Right lobe of liver (tissue), 6 donors: ENCODE measurements around the gene CD248. TPM values are rescaled to one million over a fixed set of nuclear protein-coding genes. Genes with fewer than 3 reads are reported as not detected.
A peak's percentile ranks its signal among the peaks of the same experiment; 100 is the strongest.

Source experiments
- ATAC-seq, 4 donors: fragments of 200-7000 bp; cut with Tn5 transposase; one replicate each; pipeline ENCODE4 v1.9.1; 2020; ENCODE audit warnings: mild to moderate bottlenecking in 4 of 4, moderate library complexity in 4 of 4
- DNase-seq, 3 donors: peaks; one replicate each; pipeline ENCODE4 v3.0.0-alpha.2; 2020
- H3K27ac ChIP-seq, 3 donors: fragments of 200-600 bp; one replicate each; pipeline ENCODE4 v1.8.0; 2022
- H3K27me3 ChIP-seq, 2 donors: fragments of 200-600 bp; one replicate each; pipeline ENCODE4 v1.8.0; 2022
- H3K36me3 ChIP-seq, 4 donors: fragments of 200-600 bp; sonication (generic) in 1 of 4; one replicate each; pipeline versions ENCODE4 v1.5.1 to v1.8.0; 2017 to 2022; ENCODE audit warnings: control low read depth in 1 of 4
- H3K4me1 ChIP-seq, 4 donors: fragments of 200-600 bp; sonication (generic) in 1 of 4; one replicate each; pipeline versions ENCODE4 v1.5.1 to v1.8.0; 2017 to 2022; ENCODE audit warnings: control low read depth in 1 of 4
- H3K4me3 ChIP-seq, 3 donors: fragments of 200-600 bp; one replicate each; pipeline ENCODE4 v1.8.0; 2022
- H3K9me3 ChIP-seq, 4 donors: fragments of 200-600 bp; sonication (generic) in 1 of 4; one replicate each; pipeline versions ENCODE4 v1.5.1 to v1.8.0; 2017 to 2022; ENCODE audit warnings: control low read depth in 1 of 4
- POLR2A ChIP-seq: fragments of 450-650 bp; IDR thresholded peaks from one replicate; pipeline ENCODE4 v1.6.1; 2017; ENCODE audit warnings: antibody characterized with exemption, mild to moderate bottlenecking
- WGBS: methylation state at CpG from one replicate; pipeline ENCODE4 v1.1.6; 2018; ENCODE audit warnings: low coverage, low lambda C conversion rate; ENCODE audit not compliant: insufficient coverage; ENCODE audit errors: missing lambda C conversion rate; 5-methylcytosine and 5-hydroxymethylcytosine counted together
- intact Hi-C, 2 donors: fragments of 100-400 bp; cut with DNase I; formaldehyde crosslinking; loops; one replicate each; pipeline versions ENCODE4 v1.11.2 to v1.14.1; 2022
- total RNA-seq, 6 experiments: library from RNA; depleted of rRNA in 2 of 6; stranded (reverse); fragments of >200 nt in 2 of 6; fragmentation: NEBNext Ultra II Directional in 3 of 6; extraction: Animal tissue kit (Norgen Biotek cat#: 25700) in 3 of 6; gene quantifications; one replicate each; pipeline versions ENCODE4 v1.1.0 to v1.2.4, GENCODE V29; 2016 to 2023
- TF ChIP-seq, protein P1 (sequence below), 4 donors: fragments of 200-600 bp in 3 of 4; fragments of 450-650 bp in 1 of 4; IDR thresholded peaks; one replicate each; pipeline versions ENCODE4 v1.5.1 to v1.8.0; 2016 to 2022; ENCODE audit warnings: antibody characterized with exemption in 4 of 4, mild to moderate bottlenecking in 2 of 4
- donor health status: DM: no; HTN: yes; CAD: no.
- donor health status: DM: no; HTN: no; CAD: no.
- donor health status: DM: no; HTN: no; CAD: no.
- donor health status: DM: no; HTN: yes; CAD: no.
- donor health status: DM: no; HTN: yes; CAD: no.

The CD248 gene
- total RNA-seq, 6 experiments from 2014 or later = 0.37 to 3.2 (median 0.94) TPM

- peaks cover 0 to 48% (median 15%) of the 10 kb centered on the region in 4 donors for H3K4me1 ChIP-seq
- intact Hi-C loops = no loop called here
- TF ChIP-seq, protein P1, sequence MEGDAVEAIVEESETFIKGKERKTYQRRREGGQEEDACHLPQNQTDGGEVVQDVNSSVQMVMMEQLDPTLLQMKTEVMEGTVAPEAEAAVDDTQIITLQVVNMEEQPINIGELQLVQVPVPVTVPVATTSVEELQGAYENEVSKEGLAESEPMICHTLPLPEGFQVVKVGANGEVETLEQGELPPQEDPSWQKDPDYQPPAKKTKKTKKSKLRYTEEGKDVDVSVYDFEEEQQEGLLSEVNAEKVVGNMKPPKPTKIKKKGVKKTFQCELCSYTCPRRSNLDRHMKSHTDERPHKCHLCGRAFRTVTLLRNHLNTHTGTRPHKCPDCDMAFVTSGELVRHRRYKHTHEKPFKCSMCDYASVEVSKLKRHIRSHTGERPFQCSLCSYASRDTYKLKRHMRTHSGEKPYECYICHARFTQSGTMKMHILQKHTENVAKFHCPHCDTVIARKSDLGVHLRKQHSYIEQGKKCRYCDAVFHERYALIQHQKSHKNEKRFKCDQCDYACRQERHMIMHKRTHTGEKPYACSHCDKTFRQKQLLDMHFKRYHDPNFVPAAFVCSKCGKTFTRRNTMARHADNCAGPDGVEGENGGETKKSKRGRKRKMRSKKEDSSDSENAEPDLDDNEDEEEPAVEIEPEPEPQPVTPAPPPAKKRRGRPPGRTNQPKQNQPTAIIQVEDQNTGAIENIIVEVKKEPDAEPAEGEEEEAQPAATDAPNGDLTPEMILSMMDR (IDR thresholded peaks at IDR 0.05) = no peak
- TF ChIP-seq POLR2A = no peak
- H3K9me3 ChIP-seq = no peaks in the 10 kb centered on the region
- ATAC-seq = no peak
- H3K4me3 ChIP-seq = peak overlapping the region; percentile 92 to 100 (median 96)
- H3K27me3 ChIP-seq = no peaks in the 10 kb centered on the region
- H3K27ac ChIP-seq = peak overlapping the region in 2 of 3 donors; percentile 11 to 33
- no peak for DNase-seq
- peaks cover 0 to 12% (median 4%) of the 10 kb centered on the region in 4 donors for H3K36me3 ChIP-seq
- 2% methylated on average over 6 of the region's 7 CpGs for WGBS
Observed at GRCh38 chr11:66345316-66345649, 28.4 kb upstream of the CD248 start.

DNA sequence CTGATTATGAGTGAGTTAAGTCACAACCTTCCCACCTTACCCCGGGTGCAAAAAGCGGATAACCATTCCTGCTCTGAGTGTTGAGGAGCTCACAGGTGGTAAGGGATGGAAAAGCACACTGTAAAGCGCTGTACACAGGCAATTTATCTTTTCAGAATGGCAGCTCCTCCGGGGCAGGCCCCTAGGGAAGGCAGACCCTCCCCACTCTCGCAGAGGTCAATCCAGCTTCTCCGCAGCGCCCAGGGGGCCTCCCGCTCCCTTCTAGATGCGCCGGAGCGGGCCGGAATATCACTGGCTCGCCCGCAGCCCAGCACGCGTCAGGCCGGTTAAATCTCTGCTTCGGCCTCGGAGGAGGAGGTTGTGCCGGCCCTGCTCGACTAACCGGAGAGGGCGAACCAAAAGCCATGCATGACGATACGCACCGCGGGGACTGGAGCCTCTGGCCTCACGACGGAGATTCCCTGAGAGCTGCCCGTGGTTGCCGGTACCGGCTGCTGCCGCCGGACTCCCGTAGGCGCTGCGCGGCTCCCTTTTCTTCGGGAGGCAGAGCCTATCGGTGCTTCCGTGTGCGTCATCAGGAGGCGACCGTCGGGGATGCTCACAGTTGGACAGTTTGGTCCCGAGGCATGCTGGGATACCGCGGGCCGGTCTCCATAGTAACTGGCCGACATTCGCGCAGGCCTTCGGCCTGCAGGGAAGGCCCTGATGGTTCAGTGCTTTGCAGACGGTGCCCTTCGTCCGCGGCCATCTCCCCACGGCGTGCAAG is 27.9 kb upstream of the CD248 start, which contains the start of gene BRMS1:
Gene BRMS1 (minus strand): TSS at position 555 of the 766 bp plus-strand sequence. CDS start 2,870 bp downstream, outside the sequence.
- TF ChIP-seq POLR2A = peak; percentile 82
- TF ChIP-seq, protein P1 (IDR thresholded peaks at IDR 0.05) = peak; percentile 5 to 30 (median 16)
- Histone ChIP-seq H3K36me3 (peaks cover 0 to 17% (median 4%) of the 10 kb centered on the region in 4 donors), H3K4me1 (peaks cover 0 to 43% (median 13%) of the 10 kb centered on the region in 4 donors), H3K4me3 (peak within 1 kb of the TSS; percentile 92 to 100 (median 96)), H3K27me3 (no peaks in the 10 kb centered on the region), H3K27ac (peak within 1 kb of the TSS; percentile 11 to 64 (median 52)), H3K9me3 (no peaks in the 10 kb centered on the region)
- DNase-seq (peak; percentile 99), ATAC-seq (peak; percentile 83 to 87 (median 85))
- intact Hi-C loops = no loop called here
- under 1% methylated on average over 23 of the region's 59 CpGs for WGBS

DNA sequence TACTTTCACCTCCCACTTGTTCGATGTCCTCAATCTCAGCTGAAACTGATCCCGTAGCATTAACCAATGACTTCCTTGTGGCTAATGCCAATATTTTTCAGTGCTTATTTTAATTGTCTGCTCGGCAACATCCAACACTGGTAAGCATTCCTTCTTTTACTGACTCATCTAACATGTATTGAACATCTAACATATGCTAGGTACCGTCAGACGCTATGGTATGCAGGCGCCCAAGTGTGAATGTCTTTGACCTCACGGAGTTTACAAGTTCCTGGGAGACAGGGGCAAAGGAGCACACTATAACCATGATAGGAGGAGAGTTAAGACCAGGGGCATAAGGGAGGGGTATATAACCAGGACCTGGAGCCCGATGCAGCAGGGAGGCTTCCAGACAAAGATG is 26.3 kb upstream of the CD248 start:
- H3K27me3 ChIP-seq = no peaks in the 10 kb centered on the region
- ATAC-seq = no peak
- DNase-seq = peak in 1 of 3 donors; percentile 15
- H3K4me3 ChIP-seq = no peak overlapping the region
- intact Hi-C loops = no loop called here
- no peak overlapping the region for H3K27ac ChIP-seq
- H3K4me1 ChIP-seq = peaks cover 0 to 29% (median 11%) of the 10 kb centered on the region in 4 donors
- no peaks in the 10 kb centered on the region for H3K9me3 ChIP-seq
- no peak for TF ChIP-seq POLR2A
- 86% methylated on average over 8 of the region's 8 CpGs for WGBS
- H3K36me3 ChIP-seq = peaks cover 0 to 23% (median 4%) of the 10 kb centered on the region in 4 donors

DNA sequence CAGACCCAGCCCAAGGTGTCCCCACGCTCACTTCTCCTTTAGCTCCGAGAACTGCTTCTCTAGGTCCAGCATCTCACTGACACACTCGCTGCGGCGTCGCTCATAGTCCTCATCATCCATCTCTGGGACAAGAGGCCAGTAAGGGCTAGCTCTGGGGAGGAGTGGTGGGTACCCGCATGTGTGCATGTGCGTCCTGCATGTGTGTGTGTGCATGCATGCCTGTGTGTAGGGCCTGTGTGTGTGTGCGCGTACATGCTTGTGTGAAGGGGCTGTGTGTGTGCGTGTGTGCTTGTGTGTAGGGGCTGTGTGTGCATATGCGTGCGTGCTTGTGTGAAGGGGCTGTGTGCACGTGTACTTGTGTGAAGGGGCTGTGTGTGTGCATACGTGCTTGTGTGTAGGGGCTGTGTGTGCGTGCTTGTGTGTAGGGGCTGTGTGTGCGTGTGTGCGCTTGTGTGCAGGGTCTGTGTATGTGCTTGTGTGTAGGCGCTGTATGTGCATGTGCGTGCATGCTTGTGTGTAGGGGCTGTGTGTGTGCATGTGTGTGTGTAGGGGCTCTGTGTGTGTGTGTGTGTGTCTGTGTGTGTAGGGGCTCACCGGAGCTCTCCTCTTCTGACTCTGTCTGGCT is 24.8 kb upstream of the CD248 start:
- Histone ChIP-seq H3K36me3 (peaks cover 0 to 23% (median 4%) of the 10 kb centered on the region in 4 donors), H3K9me3 (no peaks in the 10 kb centered on the region), H3K4me1 (peaks cover 0 to 24% (median 11%) of the 10 kb centered on the region in 4 donors), H3K27ac (no peak overlapping the region), H3K27me3 (no peaks in the 10 kb centered on the region), H3K4me3 (no peak overlapping the region)
- ATAC-seq = no peak
- WGBS = 89% methylated on average over 16 of the region's 21 CpGs
- intact Hi-C loops = no loop called here
- no peak for TF ChIP-seq POLR2A
- TF ChIP-seq, protein P1 (IDR thresholded peaks at IDR 0.05) = no peak
- DNase-seq = peak in 1 of 3 donors; percentile 48
